HG02759 (cell line): ENCODE data around the gene SOX6.
"Not testable (repeated sequence)": the region's sequence is repeated elsewhere in the genome, so short reads cannot be mapped to it uniquely, and the experiment has no call there.

Experiments used
- ATAC-seq: cut with Tn5 transposase; IDR thresholded peaks from one replicate; pipeline ENCODE4 v1.9.1; 2021; ENCODE audit warnings: mild to moderate bottlenecking, moderate library complexity; ENCODE audit not compliant: unreplicated experiment

SOX6 gene

DNA sequence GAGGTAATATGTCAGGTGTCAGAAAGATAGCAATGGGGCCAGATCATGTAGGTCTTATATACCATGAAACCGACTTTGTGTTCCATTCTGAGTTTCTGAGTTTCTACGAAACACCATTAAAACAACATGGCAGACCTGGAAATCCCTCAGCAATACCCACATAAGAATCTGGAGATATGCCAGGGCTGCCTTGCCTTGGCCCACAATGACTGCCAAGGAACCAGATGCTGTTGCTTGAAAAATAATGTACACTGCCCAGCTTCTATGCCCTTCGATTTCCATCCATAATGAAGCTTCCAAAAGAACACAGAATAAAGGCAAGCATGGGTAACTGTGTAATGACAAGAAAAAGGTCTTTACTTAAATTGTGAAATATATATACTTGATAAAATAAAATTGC lies 277.4 kb downstream of the SOX6 start:
- no peak for ATAC-seq

DNA sequence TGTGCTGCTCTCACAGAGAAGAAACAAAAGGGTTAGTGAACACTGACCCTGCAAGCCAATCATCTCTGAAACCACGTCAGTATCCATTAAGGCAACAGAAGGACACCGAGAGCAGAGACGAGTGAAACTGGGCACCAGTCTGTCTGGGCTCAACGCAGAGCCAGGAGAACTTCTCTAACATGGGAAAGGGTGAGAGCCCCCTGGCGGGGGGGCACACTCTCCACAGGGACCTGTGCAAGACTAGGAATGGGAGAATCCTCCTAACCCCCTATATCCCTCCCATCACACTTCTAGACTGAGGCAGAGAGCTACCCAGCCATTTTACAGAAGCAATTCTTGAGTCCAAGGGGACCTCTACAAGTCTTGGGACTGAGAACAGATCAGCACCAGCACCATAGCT lies 285.8 kb downstream of the SOX6 start:
- ATAC-seq: no peak

DNA sequence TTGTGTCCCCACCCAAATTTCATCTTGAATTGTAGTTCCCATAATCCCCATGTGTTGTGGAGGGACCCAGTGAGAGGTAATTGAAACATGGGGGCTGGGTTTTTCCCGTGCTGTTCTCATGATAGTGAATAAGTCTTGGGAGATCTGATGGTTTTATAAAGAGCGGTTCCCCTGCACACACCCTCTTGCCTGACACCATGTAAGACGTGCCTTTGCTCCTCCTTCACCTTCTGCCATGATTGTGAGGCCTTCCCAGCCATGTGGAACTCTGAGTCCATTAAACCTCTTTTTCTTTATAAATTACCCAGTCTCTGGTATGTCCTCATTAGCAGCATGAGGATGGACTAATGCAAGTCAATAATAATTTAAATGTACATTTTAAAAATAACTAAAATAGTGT lies 289.1 kb downstream of the SOX6 start:
- not testable (repeated sequence) for ATAC-seq

GRCh38 chr11:16059332-16059731 lies 297.0 kb downstream of the SOX6 start:
- ATAC-seq: no peak

- no peak for ATAC-seq
These were observed 297.7 kb downstream of the SOX6 start for GRCh38 chr11:16058671-16059070.

DNA sequence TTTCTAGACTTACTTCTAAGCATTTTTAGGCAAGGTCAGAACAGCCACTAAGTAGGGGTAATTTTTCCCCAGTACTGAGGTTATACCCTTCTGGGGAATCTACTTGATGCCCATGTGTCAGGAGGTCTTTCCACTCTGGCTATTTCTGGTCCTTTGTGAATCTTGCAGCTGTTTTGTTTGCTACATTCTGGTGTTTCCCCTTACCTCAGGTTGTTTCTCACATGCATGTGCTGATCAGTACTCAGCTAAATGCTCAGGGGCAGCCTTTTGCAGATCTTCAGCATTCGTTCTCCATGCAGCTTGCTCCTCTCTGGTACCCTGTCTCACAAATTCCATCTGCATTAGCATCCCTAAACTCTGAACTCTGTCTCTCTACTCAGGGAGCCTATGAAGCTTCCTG lies 303.6 kb downstream of the SOX6 start:
- no peak for ATAC-seq

GRCh38 chr11:16049611-16050010 lies 306.7 kb downstream of the SOX6 start:
- ATAC-seq: no peak

DNA sequence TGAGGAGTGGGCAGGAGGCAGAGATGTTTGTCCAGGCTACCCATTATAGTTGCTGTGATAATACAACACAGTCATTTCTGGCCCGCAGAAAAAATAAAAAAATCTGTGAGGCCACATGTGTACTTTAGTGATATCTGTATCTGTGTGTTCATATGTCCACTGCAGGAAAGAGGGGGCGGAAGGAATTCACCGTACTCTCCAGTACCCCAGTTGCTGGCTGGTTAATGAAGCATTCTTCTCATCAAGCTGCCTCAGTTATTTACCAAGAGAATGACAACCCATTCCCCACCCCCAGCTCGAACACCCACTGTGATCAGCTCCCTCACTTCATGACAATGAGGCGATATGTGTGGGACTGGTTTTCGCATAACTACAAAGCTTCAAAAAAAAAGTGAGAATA lies 309.3 kb downstream of the SOX6 start:
- ATAC-seq: no peak

DNA sequence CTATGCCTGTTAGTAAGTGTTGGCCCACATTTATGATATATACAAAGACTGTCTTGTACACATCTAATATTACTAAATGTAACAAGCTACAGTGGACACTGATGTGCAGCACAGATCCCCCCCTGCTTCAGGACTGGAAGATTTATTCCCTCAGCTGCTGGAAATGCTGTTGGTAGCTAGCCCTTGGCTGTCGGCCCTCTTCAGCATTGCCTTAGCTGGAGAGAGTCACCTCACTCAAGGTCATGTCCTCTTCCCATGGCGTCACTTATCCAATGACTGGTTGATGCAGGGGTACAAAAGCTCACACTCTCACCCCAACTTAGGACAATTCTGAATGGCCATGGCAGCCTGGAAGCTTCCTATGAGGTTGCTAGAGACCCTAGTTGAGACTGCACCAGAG lies 312.7 kb downstream of the SOX6 start:
- ATAC-seq: no peak

- ATAC-seq: no peak
These were observed 315.1 kb downstream of the SOX6 start for GRCh38 chr11:16041207-16041606.

DNA sequence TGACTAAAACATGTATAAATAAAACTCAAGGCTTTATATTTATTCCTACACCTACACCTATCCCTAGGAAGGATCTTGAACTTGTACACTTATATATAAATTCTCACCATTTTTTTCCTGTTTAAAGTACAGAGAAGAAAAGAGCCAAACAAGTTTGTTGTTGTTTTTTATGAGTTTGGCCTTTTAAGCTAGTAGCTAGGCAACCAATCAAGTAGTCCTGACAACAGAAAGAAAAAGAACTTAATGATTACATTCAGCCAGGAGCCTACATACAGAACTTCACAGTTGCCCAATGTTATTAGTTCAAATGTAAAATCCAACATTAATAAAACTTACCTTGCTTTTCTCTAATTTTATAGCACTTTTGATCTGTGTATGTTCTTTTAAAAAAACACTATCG lies 316.2 kb downstream of the SOX6 start:
- no peak for ATAC-seq

GRCh38 chr11:16037179-16037578 lies 319.2 kb downstream of the SOX6 start:
- ATAC-seq: no peak

- no peak for ATAC-seq
These were observed 320.1 kb downstream of the SOX6 start for GRCh38 chr11:16036218-16036617.

DNA sequence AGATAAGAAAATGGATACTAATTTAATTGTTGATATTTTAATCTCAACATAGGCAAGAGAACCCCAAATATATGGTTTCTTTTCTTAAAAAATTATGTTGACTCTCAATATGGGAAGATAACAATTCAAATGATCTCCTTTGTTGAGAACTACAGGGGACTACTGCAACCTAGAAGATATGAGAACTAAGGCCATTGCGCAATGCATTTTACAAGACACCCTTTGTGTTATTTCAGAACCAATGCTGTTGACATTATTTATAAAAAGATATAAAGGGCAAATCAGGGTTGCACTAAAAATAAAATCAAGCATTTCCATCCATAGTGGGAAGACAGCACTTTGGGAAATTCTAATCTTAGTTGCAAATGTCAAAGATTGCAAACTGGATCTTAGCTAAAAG lies 322.3 kb downstream of the SOX6 start:
- ATAC-seq: no peak

DNA sequence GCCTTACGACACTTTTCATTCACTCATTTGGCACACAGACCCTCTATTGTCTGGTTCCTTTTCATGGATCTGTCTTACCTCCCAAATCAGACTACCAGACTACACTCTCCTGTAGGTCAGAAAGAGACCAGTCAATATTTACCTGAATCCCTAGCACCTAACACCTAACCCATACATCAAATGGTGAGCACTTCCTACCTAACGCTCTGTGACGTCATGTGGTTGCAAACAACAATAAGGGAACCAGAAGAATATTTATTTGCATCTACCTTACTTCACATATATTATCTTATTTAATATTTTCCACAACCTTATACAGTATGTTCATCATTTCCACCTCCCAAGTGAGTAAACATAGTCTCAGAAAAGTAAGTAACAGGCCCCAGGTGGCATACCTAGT lies 323.4 kb downstream of the SOX6 start:
- no peak for ATAC-seq

DNA sequence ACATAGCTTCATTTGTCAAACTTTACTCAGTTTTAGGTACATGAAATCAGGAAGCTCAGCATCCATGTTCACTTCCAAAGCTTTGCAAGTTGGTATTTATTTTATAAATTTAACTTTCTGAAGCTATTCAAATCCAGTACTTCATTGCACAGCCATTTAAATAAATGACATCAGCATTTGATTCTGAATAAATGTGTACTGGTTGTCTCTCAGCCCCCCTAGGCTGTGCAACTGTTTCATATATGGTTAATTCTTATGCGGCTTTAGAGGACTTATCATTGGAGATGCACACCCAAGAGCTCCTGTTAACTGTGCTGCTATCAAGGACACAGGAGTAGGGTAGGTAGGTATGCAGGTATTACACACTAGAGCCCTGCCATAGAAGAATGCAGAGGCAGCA lies 325.1 kb downstream of the SOX6 start:
- ATAC-seq: no peak

DNA sequence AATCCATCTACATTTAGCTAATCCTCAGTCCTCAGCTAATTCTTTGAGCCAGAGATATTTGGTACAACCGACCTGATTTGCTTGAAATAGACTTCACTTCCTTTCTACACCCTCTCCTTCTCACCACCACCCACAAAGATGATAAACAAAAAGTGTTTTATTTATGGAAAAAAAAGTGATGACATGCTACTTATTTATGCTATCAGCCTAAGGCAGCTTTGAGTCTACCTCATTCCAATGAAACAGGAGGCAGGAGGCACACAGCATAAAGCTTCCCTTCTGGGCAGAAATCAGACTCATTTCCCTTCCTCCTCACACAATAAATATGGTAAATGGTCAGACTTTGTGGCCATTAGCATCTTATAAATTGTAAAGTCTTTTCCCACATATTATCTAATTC lies 325.7 kb downstream of the SOX6 start:
- no peak for ATAC-seq

- not testable (repeated sequence) for ATAC-seq
These were observed 327.2 kb downstream of the SOX6 start for GRCh38 chr11:16029151-16029550.

DNA sequence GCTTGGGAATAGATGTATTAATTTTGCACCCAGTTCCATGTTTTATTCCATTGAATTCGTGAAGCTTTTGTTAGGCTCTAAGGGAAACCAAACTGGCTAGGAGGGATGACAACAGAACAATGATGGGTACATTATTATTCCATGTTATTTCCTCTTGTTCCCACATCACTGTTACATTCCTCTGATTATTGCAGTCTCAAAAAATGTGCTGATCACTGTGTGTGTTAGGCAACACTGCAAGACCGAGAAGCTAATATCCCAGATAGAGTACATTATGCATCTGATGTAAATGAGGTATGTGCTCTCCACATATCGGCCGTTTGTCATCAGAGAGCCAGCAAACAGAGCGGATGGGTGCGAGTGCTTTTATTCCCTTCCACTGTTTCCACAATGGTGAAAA lies 327.9 kb downstream of the SOX6 start:
- ATAC-seq: no peak

GRCh38 chr11:16027621-16028020 lies 328.7 kb downstream of the SOX6 start:
- ATAC-seq: no peak

GRCh38 chr11:16026849-16027248 lies 329.5 kb downstream of the SOX6 start:
- ATAC-seq: no peak

DNA sequence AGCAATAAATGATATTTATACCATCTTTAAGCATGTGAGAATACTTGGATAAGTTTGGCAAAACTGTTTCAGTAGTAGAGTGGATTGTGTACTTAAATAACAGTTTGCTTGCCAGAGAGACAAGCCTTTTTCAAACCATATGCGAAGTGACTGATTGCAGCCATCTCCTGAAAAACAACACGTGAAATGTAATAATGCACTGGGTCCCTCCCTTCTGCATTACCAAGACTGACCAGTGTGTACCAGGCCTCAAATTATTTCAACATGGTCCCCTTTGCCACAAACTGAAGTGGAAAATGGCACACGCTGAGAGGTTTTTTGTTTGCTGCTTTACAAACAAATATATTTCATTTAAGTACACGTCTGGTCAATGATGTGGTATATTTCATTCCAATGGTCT lies 337.4 kb downstream of the SOX6 start:
- no peak for ATAC-seq

DNA sequence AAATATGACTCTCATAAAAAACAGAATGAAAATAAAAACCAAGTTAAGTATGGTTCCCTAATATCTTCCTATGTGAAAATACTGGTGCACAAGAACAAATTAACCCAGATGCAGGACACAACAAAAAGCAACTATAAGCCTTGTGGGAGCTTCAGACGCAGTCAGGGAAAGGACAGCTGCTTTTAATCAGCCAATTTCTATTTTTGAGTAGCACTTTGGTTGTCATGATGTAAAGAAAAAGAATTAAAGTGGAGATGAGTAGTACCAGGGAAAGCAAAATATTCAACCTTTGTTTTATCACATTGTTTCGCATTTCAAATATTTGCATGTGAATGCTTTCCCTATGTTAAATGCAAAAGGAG lies 339.9 kb downstream of the SOX6 start:
- no peak for ATAC-seq
